GM18502 (cell line): ENCODE results near the gene ZNF26.
A peak's percentile ranks its signal among the peaks of the same experiment; 100 is the strongest.
"Not testable (repeated sequence)": the region's sequence is repeated elsewhere in the genome, so short reads cannot be mapped to it uniquely, and the experiment has no call there.

ENCODE experiments used
- ATAC-seq: cut with Tn5 transposase; IDR thresholded peaks from one replicate; pipeline ENCODE4 v1.9.1; 2021; ENCODE audit warnings: mild to moderate bottlenecking; ENCODE audit not compliant: unreplicated experiment, poor library complexity

The ZNF26 gene, protein sequence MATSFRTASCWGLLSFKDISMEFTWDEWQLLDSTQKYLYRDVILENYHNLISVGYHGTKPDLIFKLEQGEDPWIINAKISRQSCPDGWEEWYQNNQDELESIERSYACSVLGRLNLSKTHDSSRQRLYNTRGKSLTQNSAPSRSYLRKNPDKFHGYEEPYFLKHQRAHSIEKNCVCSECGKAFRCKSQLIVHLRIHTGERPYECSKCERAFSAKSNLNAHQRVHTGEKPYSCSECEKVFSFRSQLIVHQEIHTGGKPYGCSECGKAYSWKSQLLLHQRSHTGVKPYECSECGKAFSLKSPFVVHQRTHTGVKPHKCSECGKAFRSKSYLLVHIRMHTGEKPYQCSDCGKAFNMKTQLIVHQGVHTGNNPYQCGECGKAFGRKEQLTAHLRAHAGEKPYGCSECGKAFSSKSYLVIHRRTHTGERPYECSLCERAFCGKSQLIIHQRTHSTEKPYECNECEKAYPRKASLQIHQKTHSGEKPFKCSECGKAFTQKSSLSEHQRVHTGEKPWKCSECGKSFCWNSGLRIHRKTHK

DNA sequence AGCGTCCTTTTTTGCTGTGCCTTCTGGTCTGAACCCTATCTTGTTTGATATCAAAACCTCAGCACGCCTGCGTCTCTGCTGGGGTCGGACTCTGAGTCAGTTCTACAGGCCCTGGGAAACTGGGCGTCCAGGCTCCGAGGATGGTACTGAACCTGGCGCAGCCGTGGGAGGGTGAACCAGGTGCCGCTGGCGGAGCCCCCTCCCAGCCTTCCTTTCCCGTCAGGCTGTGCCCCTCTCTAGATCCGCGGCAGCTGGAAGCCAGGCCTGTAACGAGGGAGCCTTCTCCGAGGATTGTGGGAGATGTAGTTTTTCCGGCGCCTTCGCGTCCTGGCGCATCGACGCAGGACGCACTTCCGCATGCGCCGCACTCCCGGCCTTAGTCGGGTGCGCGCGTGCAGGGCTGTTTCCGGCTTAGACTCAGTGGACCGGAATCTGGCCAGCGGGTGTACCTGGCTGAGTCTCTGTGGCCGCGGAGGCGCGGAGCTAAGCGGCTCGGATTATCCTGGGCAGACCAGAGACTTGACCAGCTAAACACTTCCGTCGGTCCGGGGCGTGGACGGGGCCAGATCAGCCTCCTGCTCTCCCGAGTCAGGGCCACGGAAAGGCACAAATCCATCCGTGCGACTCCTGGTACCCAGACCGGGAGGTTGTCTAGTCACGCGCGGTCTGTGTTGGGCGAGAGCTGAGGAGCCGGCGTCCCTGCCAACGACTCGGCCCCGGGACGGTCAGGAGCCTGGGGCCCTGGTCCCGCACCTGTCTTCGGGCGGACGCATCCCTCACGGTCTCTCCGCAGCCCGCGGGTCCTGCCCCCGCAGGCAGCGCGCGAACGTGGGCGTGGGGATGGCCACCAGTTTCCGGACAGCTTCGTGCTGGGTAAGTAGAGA is at the start of gene ZNF26:
ZNF26 (plus strand) TSS at position 367 of the 884 bp plus-strand sequence; CDS start at position 841, 474 bp downstream.
- peak; percentile 97 for ATAC-seq

DNA sequence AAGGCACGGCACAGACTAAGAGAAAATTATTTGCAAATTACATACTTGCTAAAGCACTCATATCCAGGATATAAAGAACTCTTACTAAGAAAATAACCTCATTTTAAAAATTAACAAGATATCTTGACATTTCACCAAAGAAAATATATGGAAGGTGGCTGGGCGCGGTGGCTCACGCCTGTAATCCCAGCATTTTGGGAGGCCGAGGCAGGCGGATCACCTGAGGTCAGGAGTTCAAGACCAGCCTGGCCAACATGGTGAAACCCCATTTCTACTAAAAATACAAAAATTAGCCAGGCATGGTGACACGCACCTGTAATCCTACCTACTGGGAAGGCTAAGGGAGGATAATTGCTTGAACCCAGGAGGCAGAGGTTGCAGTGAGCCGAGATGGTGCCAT is 49.2 kb upstream of the ZNF26 start:
- not testable (repeated sequence) for ATAC-seq

DNA sequence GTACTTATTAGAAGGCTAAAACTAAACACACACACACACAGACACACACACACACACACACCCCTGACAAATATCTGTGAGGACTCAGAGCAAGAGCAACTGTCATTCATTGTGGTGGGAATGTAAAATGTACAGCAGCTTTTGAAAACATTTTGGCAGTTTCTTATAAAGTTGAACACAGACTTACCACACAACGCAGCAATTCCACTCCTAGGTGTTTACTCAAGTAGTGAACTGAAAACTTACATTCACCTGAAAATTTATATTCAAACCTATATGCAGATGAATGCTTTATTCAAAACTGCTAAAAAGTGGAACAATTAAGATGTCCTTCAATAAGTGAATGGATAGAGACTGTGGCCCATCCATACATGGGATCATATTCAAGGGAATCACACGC is 48.7 kb upstream of the ZNF26 start:
- ATAC-seq, result no peak

DNA sequence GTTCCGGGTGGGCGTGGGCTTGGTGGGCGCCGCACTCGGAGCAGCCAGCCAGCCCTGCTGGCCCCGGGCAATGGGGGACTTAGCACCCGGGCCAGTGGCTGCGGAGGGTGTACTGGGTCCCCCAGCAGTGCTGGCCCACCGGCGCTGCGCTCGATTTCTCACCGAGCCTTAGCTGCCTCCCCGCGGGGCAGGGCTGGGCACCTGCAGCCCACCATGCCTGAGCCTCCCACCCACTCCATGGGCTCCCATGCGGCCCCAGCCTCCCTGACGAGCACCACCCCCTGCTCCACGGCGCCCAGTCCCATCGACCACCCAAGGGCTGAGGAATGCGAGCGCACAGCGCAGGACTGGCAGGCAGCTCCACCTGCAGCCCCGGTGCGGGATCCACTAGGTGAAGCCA is 47.4 kb upstream of the ZNF26 start:
- not testable (repeated sequence) for ATAC-seq

DNA sequence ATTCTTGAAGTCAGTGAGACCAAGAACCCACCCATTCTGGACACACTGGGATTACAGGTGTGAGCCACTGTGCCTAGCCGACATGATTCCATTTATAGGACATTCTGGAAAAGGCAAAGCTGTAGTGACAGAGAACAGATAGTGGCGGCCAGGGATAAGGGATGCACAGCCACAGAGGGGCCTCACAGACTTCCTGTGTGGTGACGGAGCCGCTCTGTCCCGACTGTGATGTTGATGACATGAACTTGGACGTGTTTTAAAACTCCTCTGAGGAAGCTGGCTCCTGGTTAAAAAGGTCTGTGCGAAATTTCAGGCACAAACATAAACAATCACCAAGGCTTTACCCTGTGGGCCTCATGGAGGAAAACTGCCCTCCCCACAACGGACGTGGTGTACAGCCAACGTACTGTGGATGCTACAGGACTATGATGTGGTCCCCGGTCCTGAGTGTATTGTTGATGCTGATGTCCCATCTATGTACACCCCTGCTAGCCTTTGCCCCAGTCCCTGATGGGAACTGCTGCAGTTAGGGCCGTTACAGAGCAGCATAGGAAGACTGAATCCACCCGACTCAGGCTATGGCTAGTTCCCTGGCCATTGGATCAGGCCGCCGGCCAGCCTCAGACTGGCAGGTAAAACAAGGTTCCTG is 46.0 kb upstream of the ZNF26 start:
- no peak for ATAC-seq

DNA sequence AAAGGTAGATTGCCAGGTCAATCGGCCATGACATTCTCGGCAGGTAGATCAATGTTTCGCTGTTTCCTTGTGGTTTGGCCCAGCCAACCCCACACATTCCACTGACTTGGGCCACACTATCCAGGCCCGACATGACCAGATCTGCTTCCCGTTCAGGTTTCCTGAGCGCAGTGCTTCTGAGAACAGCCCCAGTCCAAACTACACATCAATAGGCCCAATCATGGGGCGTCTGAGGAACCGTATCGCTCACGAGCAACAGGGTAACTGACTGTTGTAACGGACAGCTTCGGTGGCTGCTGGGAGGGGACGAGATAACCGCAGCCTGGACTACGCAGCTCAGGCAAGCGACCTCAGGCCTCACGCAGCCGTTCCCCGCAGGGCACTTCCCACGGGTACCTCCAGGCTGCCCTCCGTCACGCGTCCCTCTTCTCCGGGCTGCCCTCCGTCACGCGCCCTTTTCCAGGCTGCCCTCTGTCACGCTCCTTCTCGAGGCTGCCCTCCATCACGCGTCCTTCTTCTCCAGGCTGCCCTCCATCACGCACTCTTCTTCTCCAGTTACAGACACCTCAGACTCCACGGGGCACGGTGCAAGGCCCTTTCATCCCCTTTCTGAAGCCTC is 44.7 kb upstream of the ZNF26 start:
- no peak for ATAC-seq

DNA sequence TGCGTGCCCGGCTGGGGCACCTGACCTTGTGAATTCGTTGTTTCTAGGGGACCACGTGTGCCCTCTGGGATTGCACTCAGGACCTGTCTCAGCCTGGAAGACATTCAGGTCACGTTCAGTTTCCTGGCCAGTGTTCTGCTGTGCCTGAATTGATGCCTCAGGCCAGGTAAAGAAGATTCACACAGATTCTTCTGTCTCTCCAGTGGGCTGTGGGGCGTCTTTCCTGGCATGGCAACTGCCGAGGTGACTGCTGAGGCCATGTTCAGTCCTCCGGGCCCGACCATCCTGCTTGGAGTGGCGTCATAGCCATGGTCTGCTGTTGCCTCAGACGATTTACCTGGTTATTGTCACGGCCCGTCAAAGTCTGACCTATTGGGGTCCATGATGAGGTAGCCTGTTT is 43.6 kb upstream of the ZNF26 start:
- ATAC-seq, result no peak

DNA sequence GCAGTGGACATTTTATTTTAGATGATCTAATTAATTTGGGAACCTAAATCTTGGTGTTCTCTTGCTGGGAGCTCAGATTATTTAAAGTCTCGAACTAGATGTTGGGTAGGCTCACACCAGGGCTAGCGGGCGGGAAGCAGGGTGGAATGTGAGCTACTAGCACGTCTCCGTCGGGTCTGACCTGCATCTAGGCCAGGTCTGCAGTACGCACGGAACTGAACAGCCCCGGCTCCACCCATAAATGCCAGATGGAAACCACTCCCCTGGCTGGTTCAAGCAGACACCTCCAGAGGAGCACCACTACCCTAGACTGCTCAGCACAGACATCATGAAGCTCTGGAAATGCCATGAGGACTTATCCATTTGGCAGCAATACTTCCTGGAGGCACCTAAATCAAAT is 40.4 kb upstream of the ZNF26 start:
- no peak for ATAC-seq

DNA sequence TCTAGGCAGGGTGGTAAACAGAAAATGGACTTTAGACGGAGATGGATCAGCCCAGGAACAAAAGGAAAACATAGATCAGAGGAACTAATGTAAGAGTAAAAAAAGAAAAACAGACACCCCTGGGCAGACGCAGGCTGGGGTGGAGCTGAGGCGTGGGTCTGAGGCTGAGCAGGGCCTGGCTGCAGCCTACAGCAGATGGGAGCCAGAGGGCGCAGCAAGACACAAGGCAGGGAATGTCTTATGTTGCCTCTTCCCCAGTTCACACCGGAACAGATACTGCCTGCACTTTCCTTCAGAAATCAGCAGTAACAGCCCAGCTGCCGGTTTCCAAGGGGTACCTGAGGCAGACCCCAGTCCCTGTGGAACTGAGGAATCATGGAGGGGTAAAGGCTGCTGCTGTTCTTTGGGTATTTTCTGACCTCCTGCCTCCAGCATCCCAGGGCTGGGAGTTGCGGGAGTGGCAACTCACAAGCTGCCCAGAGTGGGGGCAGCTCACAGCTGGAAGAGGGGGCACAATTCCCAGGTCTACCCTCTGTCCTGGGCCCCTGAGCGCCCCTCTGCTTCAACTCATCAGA is 39.8 kb upstream of the ZNF26 start:
- ATAC-seq, result no peak

DNA sequence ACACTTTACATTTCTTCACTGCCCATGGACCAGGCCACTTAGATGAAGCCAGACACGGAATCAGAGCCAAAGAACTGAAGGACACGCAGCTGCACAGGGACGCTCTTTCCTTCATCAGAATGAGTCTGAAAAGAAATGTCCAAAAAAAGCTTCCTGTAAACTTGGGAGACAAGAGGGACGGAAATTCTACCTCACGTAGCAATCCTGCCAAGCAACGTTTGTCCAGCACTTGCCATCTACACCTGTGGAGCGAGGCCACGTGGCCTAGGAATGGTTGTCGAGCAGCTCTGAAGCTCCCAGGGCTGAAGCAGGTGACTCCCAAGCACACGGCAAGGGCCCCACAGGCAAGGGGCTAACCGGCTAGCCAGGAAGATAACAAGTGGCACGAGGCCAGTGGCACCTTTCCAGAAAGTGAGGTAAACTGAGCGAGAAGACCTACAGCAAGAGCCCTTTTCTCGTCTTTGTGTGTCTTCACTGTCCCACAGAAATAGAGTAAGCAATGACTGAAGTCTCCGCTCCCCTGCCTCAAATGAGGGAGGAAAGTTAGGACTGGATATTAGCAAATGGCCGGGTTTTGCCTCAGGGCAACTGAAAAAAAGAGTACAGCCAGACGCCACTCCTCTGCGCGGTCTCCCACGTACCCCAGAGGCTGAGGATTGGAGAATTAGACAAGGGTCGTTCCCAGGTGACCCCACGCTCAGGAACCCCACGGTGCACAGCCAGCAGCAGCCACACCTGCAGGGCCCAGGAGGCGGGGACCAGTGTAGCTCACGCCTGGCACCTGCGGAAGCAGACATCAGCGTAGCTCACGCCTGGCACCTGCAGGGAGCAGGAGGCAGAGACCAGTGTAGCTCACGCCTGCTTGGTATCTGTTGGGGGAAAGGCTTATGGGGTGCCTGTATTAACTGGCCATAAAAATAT is 37.8 kb upstream of the ZNF26 start:
- no peak for ATAC-seq

DNA sequence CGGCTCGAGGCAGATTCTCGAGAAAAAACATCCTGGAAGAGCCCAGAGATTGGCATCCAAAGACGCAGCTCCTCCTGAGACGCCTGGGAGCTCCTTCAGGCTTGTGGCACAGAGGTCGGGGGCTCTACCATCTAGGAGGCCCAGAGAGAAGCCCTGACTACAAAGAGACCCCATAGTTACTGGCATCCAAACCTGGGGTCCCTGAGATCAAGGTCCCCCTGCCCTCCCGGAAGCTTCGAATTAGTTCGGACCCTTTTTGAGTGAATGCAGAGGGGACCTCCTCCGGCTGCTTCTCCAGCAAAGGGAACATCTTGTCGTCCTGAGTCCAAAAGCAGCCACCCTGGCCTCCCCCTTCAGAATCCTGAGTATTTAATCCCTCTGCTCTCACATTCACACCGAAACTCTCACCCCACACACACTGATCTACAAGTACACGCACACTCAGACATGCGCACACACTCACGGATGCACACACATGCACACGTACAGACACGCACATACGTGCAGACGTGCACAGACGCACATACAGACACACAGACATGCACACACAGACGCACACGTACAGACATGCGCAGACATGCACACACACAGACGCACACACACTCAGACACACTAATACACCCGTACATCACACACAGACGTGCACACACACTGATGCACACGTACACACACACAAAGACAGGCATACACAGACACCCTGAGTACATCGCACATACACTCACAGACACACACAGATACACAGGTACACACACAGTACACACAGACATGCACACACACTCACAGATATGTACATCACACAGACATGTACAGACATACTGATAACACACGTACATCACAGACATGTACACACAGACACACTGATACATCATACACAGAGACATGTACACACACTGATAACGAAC is 36.0 kb upstream of the ZNF26 start:
- no peak for ATAC-seq

DNA sequence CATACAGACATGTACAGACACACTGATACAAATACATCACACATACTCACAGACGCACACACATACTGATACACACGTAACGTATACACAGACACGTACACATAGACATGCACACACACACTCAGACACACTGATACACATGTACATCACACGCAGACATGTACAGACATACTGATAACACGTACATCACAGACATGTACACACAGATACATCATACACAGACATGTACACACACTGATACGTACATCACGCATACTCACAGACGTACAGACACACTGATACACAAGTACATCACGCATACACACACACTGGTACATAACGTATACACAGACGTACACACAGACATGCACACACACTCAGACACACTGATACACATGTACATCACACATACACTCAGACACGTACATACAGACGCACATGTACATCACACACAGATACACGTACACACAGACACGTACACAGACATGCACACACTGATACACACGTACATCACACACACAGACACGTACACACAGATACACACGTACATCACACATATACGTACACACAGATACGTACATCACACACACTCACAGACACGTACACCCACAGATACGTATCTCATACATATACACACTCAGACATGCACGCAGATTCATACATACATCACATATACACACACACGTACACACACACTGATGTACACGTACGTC is 35.2 kb upstream of the ZNF26 start:
- ATAC-seq, result no peak

DNA sequence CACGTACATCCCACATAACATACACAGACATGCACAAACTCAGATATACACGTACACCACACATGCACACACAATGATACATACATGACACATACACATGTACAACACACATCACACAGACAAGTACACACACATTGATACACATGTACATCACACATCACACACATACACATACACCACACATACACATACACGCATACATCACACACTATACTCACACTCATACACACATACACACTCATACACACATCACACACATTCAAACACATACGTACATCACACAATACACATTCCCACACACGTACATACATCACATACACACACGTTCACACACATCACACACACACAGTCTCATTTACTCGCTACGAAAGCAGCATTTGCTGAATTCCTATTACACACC is 34.5 kb upstream of the ZNF26 start:
- no peak for ATAC-seq

DNA sequence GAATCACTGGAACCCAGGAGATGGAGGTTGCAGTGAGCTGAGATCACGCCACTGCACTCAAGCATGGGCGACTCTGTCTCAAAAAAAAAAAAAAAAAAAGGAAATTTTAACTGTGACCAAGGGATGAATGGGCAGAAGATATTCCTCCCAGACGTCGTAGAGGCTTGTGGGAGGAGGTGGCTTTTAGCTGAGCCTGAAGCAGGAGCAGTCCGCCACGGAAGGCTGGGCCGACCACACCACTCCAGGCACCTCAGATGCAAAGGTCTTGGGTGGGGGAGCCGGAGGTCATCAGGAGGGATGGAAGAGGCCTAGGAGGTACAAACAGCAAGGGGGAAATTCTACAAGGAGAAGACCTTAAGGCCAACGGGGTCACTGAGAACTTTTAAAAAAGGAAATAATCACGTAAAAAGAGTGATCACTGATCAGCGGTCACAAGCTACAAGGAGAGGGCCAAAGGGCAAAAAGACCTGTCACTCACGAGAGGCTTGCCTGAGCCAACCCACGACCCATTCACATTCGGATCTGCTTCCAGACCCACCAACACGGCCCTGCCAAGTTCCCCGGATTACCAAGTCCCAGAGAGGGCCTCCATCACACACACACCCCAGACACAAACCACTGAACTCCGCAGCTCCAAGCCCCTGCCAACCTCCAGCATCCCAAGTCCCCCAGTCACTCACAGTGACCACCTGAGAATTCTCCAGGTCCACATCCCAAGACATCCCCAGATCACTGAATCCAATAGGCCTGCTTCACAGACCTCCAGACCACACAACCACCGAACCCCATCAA is 33.6 kb upstream of the ZNF26 start:
- ATAC-seq, result no peak

DNA sequence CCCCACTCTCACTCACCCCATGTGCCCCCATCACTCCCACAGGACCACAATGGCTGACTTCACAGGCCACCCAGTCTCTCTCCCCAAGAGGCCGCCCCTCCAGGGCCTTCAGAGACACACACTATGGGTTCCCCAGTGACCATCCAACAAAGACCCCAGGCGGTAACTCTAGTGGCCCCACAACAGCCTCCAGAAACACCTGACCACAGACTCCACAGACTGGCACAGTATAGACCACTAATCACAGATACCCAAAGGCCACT is 33.1 kb upstream of the ZNF26 start:
- ATAC-seq, result no peak

DNA sequence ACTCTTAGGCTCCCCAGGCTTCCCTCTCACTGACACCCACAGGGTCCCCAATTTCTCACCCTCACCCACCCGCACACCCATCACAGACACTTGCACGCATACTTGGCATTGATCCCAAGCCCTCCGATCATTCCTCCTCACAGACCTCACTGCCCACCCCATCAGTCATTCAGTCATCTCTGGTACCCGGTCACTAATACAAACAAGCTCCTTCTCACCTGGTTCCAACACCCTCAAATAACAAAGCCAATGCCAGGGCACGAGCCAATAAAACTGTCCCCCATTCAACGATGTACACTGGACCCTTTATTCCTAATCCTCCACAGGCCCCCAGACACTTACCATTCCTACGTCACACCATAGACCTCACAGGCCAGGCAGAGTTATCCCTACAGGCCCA is 32.4 kb upstream of the ZNF26 start:
- no peak for ATAC-seq
